Activated CD4-positive, alpha-beta T cell treated with anti-CD3 and anti-CD28 coated beads, Interleukin-2, amount 50 U/mL, for 16 hours (primary cell): ENCODE data around the gene CHAC2.

ENCODE experiments used
- DNase-seq: peaks from one replicate; pipeline ENCODE4 v3.0.0-alpha.2; 2020

The CHAC2 gene

GRCh38 chr2:53778536-53779162 lies 11.0 kb downstream of the CHAC2 start:
- no peak for DNase-seq

- no peak for DNase-seq
Observed at GRCh38 chr2:53780056-53780455, 12.5 kb downstream of the CHAC2 start.

- no peak for DNase-seq
Observed at GRCh38 chr2:53782676-53783075, 15.1 kb downstream of the CHAC2 start.

- DNase-seq = no peak
Observed at GRCh38 chr2:53784436-53784835, 16.8 kb downstream of the CHAC2 start.

GRCh38 chr2:53785366-53785765 lies 17.8 kb downstream of the CHAC2 start:
- DNase-seq = no peak

- DNase-seq = peak; percentile 16
Observed at GRCh38 chr2:53786352-53786704, 18.7 kb downstream of the CHAC2 start.

- peak; percentile 94 for DNase-seq
Observed at GRCh38 chr2:53786705-53787613, 19.4 kb downstream of the CHAC2 start, which contains the start of the genes ASB3 and ERLEC1. ASB3 (minus strand) TSS chr2:53786953; CDS start chr2:53765572, 21,381 bp downstream. ERLEC1 (plus strand) TSS chr2:53787044; CDS start chr2:53787211, 167 bp downstream.

GRCh38 chr2:53787614-53788289 lies 20.1 kb downstream of the CHAC2 start:
- DNase-seq = peak; percentile 25

- DNase-seq = no peak
Observed at GRCh38 chr2:53793261-53793660, 25.7 kb downstream of the CHAC2 start.

GRCh38 chr2:53793821-53794220 lies 26.2 kb downstream of the CHAC2 start:
- no peak for DNase-seq

GRCh38 chr2:53801547-53801946 lies 33.9 kb downstream of the CHAC2 start:
- DNase-seq = no peak

- no peak for DNase-seq
Observed at GRCh38 chr2:53802617-53803151, 35.1 kb downstream of the CHAC2 start.

GRCh38 chr2:53811601-53812000 lies 44.0 kb downstream of the CHAC2 start:
- DNase-seq = no peak

GRCh38 chr2:53813151-53813550 lies 45.5 kb downstream of the CHAC2 start:
- DNase-seq = no peak

GRCh38 chr2:53818854-53819435 lies 51.3 kb downstream of the CHAC2 start:
- no peak for DNase-seq

GRCh38 chr2:53819634-53820033 lies 52.0 kb downstream of the CHAC2 start:
- DNase-seq = no peak

GRCh38 chr2:53820048-53820447 lies 52.4 kb downstream of the CHAC2 start:
- DNase-seq = no peak

GRCh38 chr2:53820711-53821110 lies 53.1 kb downstream of the CHAC2 start:
- no peak for DNase-seq

- no peak for DNase-seq
Observed at GRCh38 chr2:53821810-53822209, 54.2 kb downstream of the CHAC2 start.

GRCh38 chr2:53823639-53824038 lies 56.0 kb downstream of the CHAC2 start:
- peak; percentile 28 for DNase-seq
